Cardiac muscle cell (in vitro differentiated cells and primary cell): ENCODE results near the gene DUOX1. TPM values are rescaled to one million over a fixed set of nuclear protein-coding genes. Genes with fewer than 3 reads are reported as not detected.

ENCODE experiments used
- DNase-seq, 2 donors: peaks; one replicate each; pipeline versions ENCODE4 v3.0.0 to v3.0.0-alpha.2; 2010 to 2017; ENCODE audit warnings: low read depth in 1 of 2, low spot score in 1 of 2
- H3K27ac ChIP-seq: fragments of 200-600 bp; sonication (generic); 2 replicates; pipeline ENCODE4 v1.5.1; 2016
- H3K27me3 ChIP-seq: fragments of 200-600 bp; sonication (generic); 2 replicates; pipeline ENCODE4 v1.6.0; 2016; ENCODE audit warnings: control low read depth
- H3K36me3 ChIP-seq: fragments of 200-600 bp; sonication (generic); 2 replicates; pipeline ENCODE4 v1.5.1; 2016; ENCODE audit warnings: control low read depth
- H3K4me1 ChIP-seq: fragments of 200-600 bp; sonication (generic); 2 replicates; pipeline ENCODE4 v1.8.1; 2017; ENCODE audit warnings: low read depth, mild to moderate bottlenecking, mixed run types
- H3K4me3 ChIP-seq: fragments of 200-600 bp; sonication (generic); 2 replicates; pipeline ENCODE4 v1.5.1; 2016; ENCODE audit warnings: mild to moderate bottlenecking
- H3K9me3 ChIP-seq: fragments of 200-600 bp; sonication (generic); 2 replicates; pipeline ENCODE4 v1.5.1; 2017; ENCODE audit warnings: low read depth, mild to moderate bottlenecking, control low read depth
- CTCF ChIP-seq: IDR thresholded peaks from 2 replicates; pipeline ENCODE4 v1.5.1; 2012; ENCODE audit warnings: low read depth, mild to moderate bottlenecking, low read length
- polyA plus RNA-seq: library from polyadenylated mRNA; unstranded; fragments of >200 nt; fragmentation: Nextera tagmentation; extraction: Ambion mirVana; gene quantifications from 2 replicates; pipeline ENCODE4 v1.2.1, GENCODE V29; 2016
- total RNA-seq: library from RNA; depleted of rRNA; stranded (reverse); fragments of >200 nt; gene quantifications from 2 replicates; pipeline ENCODE4 v1.2.3, GENCODE V29; 2016

The DUOX1 gene
- total and polyA plus RNA-seq, 2 experiments from 2014 or later = 0.45 to 6.2 TPM

- Histone ChIP-seq H3K27me3 (peaks cover 3% of the 10 kb centered on the region), H3K36me3 (no peaks in the 10 kb centered on the region)
Measured at GRCh38 chr15:45149060-45149459, 19.3 kb downstream of the DUOX1 start.

GRCh38 chr15:45150481-45150880 is 20.7 kb downstream of the DUOX1 start:
- no peak overlapping the region for H3K4me3 ChIP-seq
- H3K27ac ChIP-seq = no peak overlapping the region
- H3K4me1 ChIP-seq = no peaks in the 10 kb centered on the region
- H3K36me3 ChIP-seq = no peaks in the 10 kb centered on the region
- TF ChIP-seq CTCF = no peak
- DNase-seq = no peak
- H3K27me3 ChIP-seq = no peaks in the 10 kb centered on the region
- H3K9me3 ChIP-seq = no peaks in the 10 kb centered on the region

More at GRCh38 chr15:45149060-45149459, 19.3 kb downstream of the DUOX1 start:
- Histone ChIP-seq H3K4me3 (no peak overlapping the region), H3K4me1 (no peaks in the 10 kb centered on the region), H3K9me3 (no peaks in the 10 kb centered on the region), H3K27ac (no peak overlapping the region)
- DNase-seq = no peak
- TF ChIP-seq CTCF = no peak

- Histone ChIP-seq H3K27me3 (no peaks in the 10 kb centered on the region), H3K4me1 (no peaks in the 10 kb centered on the region), H3K27ac (no peak overlapping the region), H3K4me3 (no peak overlapping the region), H3K9me3 (no peaks in the 10 kb centered on the region), H3K36me3 (no peaks in the 10 kb centered on the region)
- no peak for TF ChIP-seq CTCF
- DNase-seq = no peak
Measured at GRCh38 chr15:45150997-45151396, 21.2 kb downstream of the DUOX1 start.

- Histone ChIP-seq H3K9me3 (no peaks in the 10 kb centered on the region), H3K4me3 (no peak overlapping the region), H3K27ac (no peak overlapping the region), H3K36me3 (no peaks in the 10 kb centered on the region), H3K4me1 (no peaks in the 10 kb centered on the region), H3K27me3 (no peaks in the 10 kb centered on the region)
- no peak for TF ChIP-seq CTCF
- DNase-seq = no peak
Measured at GRCh38 chr15:45151998-45152828, 22.4 kb downstream of the DUOX1 start.

DNA sequence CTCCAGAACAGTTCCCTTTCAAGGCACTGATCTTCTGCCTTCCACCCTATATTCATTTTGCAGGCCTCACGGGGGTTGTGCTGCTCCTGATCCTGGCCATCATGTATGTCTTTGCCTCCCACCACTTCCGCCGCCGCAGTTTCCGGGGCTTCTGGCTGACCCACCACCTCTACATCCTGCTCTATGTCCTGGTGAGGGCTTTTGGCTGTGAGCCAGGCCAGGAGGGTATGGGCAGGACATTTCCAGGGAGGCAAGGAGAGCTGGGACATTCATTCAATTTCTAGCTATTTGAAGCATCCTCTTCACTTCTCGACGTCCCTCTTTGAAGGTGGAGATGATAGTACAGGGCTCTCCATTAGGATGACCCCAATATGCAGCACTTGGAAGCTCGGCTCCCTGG is 25.9 kb downstream of the DUOX1 start:
- H3K4me1 ChIP-seq = no peaks in the 10 kb centered on the region
- H3K9me3 ChIP-seq = no peaks in the 10 kb centered on the region
- H3K36me3 ChIP-seq = no peaks in the 10 kb centered on the region
- TF ChIP-seq CTCF = no peak
- DNase-seq = no peak
- H3K27ac ChIP-seq = no peak overlapping the region
- H3K4me3 ChIP-seq = no peak overlapping the region
- no peaks in the 10 kb centered on the region for H3K27me3 ChIP-seq
